Measurements from ENCODE around the gene ABHD3.
A peak's percentile ranks its signal among the peaks of the same experiment; 100 is the strongest.
"Not testable (repeated sequence)": the region's sequence is repeated elsewhere in the genome, so short reads cannot be mapped to it uniquely, and the experiment has no call there.

Gene ABHD3, protein sequence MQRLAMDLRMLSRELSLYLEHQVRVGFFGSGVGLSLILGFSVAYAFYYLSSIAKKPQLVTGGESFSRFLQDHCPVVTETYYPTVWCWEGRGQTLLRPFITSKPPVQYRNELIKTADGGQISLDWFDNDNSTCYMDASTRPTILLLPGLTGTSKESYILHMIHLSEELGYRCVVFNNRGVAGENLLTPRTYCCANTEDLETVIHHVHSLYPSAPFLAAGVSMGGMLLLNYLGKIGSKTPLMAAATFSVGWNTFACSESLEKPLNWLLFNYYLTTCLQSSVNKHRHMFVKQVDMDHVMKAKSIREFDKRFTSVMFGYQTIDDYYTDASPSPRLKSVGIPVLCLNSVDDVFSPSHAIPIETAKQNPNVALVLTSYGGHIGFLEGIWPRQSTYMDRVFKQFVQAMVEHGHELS

DNA sequence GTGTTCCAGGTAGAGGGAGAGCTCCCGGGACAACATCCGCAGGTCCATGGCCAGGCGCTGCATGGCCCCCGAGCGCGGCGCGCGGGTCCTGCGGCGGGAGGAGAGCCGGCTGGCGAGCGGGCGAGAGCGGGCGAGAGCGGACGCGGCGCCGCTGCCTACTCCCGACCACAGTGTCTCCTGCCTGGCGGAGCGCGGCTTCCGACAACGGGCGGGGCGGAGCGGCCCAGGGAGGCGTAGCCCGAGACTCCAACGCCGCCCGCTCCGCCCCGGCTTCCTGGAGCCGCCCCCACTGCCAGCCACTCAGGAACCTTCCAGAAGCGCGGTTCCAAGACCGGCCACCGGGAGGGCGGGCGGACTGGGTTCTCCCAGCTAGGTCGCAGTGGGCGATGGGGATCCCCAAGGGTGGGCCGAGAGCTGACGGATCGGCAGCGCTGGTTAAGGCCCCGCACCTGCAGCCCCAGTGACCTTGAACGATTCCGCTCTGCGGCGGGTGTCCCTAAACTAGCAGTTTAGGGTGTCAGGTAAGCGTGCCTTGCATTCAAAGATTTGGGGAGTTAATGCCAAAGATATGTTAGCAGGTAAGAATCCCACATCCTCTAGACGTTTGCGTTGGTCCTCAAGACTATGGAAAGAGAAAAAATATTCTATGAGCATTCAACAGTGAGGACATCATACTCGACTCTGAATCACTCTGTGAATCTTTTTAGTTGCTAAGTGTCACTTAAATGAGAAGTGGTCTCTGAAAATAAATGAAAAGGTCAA lies at the start of gene ABHD3:
Gene ABHD3, minus strand, starts transcription at position 172 of the 762 bp plus-strand sequence. Its CDS starts 109 bp downstream, at position 63.
- DNase-seq, result peak; percentile 58

DNA sequence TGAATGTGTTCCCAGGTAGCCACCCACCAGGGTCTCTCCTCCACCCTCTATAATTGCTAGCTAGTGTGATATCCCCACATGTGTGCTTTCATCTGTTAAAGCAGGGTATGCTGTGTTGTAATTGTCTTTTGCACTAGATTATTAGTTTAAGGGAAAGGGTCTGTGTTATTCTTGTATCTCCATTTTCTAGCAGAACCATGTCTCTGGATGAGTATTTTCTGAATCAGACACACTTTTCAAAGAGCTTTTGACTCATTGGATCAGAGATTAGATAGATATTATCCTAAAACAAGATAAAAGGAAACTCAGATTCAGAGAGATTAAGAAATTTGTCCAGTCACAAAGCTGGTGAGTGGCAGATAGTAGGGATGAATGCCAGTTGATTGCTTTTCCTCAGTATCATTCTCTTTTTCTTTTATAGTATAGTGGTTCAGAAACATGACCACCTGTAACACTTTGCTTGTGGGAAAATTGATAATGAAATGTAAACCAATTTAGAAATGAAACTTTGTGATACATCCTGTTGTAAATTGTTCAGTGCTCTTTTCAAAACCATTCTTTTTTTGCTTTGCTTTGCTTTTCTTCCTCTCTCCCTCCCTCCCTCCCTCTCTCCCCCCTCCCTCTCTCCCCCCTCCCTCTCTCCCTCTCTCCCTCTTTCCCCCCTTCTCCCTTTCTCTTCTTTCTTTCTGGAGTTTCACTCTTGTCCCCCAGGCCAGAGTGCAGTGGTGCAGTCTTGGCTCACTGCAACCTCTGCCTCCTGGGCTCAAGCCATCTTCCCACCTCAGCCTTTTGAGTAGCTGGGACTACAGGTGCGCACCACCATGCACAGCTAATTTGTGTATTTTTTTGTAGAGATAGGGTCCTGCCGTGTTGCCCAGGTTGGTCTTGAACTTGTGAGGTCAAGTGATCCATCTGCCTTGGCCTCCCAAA lies 43.5 kb upstream of the ABHD3 start:
- no peak for DNase-seq

DNA sequence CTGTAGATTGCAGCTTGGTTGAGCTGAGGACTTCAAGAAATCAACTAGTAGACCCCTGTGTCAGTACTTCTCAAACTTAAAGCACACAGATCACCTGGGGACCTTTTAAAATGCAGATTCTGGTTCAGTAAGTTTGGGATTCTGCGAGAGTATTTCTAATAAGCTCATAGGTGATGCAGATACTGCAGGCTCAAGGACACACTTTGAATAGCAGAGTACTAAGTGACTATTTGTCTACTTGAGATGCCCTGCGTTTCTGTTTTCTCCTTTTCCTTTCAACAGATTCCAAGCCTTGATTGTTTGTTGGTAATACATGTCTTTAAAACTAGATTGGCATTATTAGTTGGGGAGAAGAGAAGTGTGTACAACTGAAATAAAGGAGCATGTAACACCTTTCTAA lies 42.7 kb upstream of the ABHD3 start:
- no peak for DNase-seq

DNA sequence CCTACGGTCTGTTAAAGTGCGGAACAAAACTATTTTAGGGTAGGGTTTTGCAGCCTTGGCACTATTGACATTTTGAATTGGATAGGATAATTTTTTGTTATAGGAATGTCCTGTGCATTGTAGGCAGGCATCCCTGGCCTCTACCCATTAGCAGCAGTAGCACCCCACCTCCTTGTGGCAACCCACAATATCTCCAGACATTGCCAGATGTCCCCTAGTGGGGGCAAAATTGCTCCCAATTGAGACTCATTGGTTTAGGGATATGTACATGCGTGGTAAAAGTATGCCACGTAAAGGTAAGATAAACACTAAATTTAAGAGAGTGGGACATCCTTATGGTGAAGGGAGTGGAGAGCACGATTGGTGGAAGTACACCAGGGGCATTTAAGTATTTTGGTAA lies 40.7 kb upstream of the ABHD3 start:
- DNase-seq, result no peak

DNA sequence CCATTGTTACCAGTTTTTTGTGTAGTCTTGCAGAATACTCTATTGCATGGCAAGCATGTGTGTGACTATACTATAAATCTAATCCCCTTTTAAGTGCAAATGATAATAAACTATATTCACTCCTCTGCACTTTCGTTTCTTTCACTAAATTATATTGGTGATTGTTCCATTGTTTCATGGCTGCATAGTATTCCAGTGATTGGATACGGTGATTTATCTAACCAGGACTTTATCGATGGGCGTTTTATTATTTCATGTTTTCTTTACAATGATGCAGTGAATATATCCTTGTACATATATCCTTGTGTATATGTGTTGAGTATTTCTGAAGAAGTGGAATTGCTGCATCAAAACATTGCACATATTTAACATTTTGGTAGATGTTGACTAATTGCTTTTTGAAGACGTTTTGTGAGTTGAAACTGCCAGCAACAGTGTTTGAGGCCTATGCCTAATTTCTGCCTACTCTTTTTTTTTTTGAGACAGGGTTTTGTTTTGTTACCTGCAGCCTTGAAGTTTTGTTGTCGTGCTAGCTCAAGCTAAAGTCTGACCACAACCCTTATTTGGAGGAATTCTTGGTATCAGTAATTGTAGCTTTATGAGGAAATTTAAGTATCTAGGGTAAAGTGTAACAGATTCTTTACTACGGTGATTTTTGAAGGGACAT lies 38.7 kb upstream of the ABHD3 start:
- no peak for DNase-seq

DNA sequence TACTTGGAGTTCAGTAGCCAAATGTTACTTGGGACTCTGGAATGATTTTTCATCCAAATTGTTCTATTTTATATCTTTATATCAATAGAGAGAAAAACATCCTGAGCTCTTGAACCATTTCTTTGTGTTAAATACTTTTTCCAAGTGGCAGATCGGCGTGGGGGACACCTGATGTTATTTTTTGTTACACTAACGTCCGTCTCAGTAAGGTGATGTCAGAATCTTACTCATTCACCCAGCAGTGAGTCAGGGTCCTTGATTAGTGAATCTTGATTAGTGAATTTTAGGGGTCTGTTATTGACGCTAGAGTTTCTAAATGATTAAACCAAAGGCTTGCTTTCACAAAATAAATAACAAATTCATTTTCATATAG lies 37.7 kb upstream of the ABHD3 start:
- no peak for DNase-seq

DNA sequence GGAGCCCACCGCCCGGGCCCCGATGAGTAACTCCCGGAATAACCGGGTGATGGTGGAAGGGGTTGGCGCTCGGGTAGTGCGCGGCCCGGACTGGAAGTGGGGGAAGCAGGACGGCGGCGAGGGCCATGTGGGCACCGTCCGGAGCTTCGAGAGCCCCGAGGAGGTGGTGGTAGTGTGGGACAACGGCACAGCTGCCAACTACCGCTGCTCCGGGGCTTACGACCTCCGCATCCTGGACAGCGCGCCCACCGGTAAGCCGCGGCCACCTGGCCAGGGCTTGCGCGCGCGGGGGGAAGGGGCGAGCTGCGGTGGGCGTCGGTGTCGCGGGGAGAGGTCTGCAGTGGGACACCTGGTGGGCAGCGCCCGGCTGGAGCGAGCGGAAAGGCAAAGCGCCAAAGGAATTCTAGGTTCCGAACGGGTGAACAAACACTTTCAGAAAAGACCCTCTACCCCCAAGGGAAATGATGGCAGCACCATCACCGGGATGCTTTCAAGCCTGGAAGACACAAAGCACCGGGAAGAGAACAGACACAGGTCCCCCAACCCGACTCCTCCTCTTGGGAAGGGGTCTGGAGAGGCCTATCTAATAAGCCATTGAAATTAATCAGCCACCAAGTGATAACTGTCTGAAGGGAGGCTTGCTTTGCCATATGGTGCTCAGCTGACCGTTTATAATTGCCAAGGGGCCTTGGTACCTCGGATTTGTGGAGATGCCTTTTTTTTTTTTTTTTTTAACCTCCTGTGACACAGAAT lies 37.2 kb upstream of the ABHD3 start:
- no peak for DNase-seq

DNA sequence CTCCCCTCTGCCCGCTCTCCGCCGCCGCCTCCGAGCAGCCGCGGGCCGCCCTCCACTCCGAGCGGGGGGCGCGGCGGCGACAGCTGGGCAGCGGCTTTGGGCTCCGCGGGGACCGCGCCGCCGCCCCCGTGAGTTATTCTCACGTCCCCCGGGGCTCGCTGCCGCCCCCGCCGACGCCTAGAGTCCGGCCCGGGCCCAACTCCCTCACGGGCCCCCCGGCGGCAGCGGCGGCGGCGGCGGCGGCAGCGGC lies 36.7 kb upstream of the ABHD3 start:
- DNase-seq, result no peak

DNA sequence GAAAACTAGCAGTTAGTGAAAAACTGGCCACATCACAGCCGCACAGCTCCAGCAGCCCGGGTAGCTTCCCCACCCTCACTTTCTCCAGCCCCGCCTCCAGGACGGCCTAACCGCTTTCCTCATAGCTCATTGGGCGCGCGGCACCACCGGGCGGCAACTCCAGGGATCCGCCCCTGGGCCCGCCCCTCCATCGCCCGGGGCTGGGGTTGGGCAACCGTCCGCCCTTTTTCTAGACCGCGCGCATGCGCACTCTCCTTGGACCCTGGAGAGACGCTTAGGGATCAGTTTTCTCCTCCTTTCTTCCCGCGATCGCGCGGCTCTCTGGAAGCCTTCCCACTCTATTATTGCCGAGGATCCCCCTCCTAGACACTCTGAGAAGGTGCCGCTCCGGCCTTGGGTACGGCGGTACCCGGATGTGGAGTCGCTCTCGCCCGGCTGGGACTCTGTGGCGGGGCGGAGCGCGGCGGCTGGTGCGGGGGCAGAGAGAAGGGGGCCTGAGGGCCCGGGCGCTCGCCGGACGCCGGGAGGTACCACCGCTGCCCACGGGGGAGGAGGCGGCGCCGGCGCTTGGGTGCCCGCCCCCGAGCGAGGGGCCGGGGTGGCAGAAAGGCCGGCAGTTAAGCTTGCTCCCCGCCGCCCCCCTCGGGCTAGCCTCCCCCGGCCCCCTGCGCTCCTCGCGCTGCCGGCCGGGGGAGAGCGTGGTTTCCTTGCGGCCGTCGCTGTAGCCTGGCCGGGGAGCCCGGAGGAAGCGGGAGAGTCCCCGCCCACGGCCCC lies 36.2 kb upstream of the ABHD3 start, which contains the start of gene MIB1:
Gene MIB1, plus strand, starts transcription at position 255 of the 774 bp plus-strand sequence. CDS start 792 bp downstream, outside the sequence.
- peak; percentile 80 for DNase-seq

DNA sequence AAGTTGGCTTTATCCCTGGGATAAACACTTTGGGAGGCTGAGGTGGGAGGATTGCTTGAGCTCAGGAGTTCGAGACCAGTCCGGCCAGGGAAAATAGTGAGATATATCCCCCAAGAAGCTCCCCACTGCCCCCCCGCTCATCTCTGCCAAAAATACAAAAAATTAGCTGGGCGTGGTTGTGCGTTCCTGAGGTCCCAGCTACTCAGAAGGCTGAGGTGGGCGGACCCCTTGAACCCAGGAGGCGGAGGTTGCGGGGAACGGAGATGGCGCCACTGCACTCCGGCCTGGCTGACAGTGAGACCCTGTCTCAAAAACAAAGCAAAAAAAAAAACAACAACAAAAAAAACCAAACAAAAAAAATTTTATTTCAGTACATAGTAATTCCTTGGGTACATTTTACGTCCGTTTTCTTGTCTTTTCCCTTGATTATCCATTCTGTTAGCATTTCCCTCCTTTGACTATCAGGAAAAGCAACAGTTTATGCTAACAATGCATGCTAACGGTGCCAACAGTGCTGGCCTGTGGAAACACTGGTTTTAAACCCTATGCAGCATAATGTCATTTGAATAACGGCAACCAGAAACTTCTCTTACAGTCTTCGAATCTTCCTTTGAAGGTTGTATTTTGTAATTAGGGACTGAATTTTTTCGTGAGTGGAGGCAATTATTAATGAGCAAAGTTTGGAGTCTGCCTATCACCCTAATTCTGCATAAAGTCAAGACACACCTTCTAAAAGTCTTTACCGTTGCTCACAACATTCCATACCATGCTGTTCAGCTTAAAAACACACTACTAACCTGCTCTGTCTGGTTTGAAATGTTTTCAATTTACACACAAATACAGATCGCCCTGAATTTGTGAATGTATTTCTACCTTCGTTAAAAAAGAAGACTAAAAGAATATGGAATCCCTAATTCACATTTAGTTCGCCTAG lies 35.3 kb upstream of the ABHD3 start:
- DNase-seq, result no peak

DNA sequence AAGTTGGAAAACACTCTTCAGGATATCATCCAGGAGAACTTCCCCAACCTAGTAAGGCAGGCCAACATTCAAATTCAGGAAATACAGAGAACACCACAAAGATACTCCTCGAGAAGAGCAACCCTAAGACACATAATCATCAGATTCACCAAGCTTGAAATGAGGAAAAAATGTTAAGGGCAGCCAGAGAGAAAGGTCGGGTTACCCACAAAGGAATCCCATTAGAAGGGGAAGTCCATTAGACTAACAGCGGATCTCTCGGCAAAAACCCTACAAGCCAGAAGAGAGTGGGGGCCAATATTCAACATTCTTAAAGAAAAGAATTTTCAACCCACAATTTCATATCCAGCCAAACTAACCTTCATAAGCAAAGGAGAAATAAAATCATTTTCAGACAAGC lies 32.4 kb upstream of the ABHD3 start:
- not testable (repeated sequence) for DNase-seq

DNA sequence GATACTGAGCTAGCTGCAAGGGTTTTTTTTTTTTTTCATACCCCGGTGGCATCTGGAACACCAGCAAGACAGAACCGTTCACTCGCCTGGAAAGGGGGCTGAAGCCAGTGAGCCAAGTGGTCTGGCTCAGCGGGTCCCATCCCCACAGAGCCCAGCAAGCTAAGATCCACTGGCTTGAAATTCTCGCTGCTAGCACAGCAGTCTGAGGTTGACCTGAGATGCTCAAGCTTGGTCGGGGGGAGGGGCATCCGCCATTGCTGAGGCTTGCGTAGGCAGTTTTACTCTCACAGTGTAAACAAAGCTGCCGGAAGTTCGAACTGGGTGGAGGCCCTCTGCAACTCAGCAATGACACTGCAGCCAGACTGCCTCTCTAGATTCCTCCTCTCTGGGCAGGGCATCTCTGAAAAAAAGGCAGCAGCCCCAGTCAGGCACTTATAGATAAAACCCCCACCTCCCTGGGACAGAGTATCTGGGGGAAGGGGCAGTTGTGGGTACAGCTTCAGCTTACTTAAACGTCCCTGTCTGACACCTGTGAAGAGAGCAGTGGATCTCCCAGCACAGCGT lies 31.0 kb upstream of the ABHD3 start:
- no peak for DNase-seq

DNA sequence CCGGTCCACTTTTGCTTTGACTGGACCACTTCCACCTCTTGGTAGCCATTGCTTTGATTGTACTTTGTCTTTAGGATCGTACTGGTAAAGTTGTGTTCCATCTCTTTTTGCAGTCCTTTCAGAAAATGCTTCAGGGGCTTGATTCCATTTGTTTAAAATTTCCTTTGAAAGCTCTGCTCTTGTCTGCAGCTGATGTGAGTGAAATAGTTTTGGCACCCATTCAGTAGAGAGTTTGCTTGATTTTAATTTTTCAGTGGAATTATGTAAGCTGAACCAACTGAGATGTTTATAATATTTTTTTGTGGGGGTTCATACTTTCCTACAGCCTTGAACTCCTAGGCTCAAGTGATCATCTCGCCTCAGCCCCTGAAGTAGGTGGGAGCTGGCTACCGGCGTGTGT lies 28.4 kb upstream of the ABHD3 start:
- DNase-seq, result no peak

DNA sequence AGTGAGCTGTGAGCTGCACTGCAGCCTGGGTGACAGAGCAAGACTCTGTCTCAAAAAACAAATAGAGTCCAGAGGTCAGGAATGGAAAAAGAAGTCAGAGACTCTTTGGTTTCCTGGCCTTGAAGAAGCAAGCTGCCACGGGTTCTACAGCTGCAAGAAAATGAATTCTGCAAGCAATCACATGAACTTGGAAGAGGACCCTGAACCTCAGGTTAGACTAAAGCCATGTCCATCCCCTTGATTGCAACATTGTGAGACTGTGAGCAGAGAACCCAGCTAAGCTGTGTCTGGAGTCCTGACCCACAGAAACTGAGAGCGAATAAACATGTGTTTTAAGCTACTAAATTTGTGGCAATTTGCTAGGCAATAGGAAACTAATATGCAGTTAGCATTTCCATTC lies 23.1 kb upstream of the ABHD3 start:
- DNase-seq, result no peak

DNA sequence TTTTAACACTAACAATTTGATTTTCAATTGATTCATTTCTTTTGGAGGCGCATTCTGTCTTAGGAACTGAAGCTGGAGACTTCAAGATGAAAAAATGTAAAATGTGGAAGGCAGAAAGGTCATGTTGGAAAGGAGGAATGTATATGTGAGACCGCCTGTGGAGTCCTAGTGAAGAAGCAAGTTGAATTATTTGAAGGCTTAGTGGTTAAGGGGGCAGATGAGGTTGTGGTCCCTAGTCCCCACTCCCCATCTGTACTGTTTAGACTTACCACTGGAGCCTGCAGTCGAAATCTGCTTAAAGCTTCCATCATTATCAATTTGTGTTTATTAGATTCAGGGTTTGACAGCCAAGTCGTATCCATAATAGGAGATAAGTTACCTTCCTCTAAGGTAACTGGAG lies 20.6 kb upstream of the ABHD3 start:
- DNase-seq, result no peak

DNA sequence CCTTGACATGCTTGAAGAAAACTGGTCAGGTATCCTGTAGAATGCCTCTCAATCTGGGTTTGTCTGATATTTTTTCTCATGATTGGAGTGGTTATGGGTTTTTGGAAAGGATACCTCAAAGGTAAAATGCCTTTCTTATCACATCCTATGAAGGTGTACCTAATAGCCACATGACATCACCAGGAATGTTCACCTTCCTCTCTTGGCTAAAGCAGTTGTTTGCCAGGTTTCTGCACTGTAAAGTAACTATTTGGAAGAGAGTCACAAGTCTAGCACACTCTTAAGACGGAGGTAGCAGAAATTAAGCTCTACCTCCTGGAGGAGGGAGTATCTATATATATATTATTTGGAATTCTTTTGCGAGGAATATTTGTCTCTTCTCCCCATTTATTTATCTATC lies 18.1 kb upstream of the ABHD3 start:
- no peak for DNase-seq

DNA sequence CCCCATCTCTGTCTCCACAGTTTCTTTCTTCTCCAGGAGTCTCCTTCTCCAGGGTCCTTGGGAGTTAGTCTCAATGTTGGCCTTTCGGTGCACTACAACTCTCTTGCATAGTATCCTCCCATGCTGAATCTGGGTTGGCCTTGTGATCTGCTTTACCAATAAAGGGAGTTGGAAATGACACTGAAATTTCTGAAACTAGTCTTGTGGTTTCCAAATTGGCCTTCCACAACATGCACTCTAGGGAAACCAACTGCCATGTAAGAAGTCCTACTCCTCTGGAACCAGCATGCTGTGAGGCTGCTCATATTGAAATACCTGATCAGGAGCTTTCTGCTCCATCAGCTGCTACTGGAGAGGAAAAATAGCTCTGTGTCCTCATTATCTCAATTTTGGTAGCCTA lies 9.9 kb upstream of the ABHD3 start:
- no peak for DNase-seq

DNA sequence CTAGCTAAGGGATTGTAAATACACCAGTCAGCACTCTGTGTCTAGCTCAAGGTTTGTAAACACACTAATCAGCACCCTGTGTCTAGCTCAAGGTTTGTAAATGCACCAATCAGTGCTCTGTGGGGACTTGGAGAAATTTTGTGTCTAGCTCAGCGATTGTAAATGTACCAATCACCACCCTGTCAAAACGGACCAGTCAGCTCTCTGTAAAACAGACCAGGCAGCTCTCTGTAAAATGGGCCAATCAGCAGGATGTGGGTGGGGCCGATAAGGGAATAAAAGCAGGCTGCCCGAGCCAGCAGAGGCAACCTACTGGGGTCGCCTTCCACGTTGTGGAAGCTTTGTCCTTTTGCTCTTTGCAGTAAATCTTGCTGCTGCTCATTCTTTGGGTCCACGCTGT lies 2.6 kb upstream of the ABHD3 start:
- not testable (repeated sequence) for DNase-seq

DNA sequence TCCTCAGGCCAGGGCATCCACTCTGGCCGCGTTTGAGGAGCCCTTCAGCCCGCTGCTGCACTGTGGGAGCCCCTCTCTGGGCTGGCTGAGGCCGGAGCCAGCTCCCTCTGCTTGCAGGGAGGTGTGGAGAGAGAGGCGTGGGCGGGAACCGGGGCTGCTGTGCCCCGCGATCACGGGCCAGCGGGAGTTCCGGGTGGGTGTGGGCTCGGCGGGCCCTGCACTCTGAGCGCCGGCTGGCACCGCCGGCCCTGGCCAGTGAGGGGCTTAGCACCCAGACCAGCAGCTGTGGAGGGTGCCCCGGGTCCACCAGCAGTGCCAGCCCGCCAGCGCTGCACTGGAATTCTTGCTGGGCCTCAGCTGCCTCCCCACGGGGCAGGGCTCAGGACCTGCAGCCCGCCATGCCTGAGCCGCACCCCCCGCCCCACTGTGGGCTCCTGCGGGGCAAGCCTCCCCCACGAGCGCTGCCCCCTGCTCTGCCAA lies 1.9 kb upstream of the ABHD3 start:
- DNase-seq, result no peak

Data from NCI-H1436 treated with DMSO at 0.1 percent for 48 hours (cell line).